ENCODE measurements around the gene COTL1.
"Not testable (repeated sequence)": the region's sequence is repeated elsewhere in the genome, so short reads cannot be mapped to it uniquely, and the experiment has no call there.

COTL1 gene

GRCh38 chr16:84620913-84621312 lies 3.0 kb upstream of the COTL1 start:
- not testable (repeated sequence) for H3K27me3 ChIP-seq (ENCODE audit: control insufficient read depth, insufficient read depth, low read length); H3K9me3 ChIP-seq (ENCODE audit: control insufficient read depth, insufficient read depth, low read length); H3K4me3 ChIP-seq (ENCODE audit: low read depth, low read length); H3K36me3 ChIP-seq (ENCODE audit: control insufficient read depth, insufficient read depth, low read length); H3K9ac ChIP-seq (ENCODE audit: low read depth, low read length)
- peaks cover 15% of the 10 kb centered on the region for H3K4me1 ChIP-seq (ENCODE audit: control insufficient read depth, insufficient read depth, low read length)

GRCh38 chr16:84618581-84619460 lies 943 bp upstream of the COTL1 start:
- H3K4me3 ChIP-seq (ENCODE audit: low read depth, low read length) = peak overlapping the region; percentile 3
- peaks cover 19% of the 10 kb centered on the region for H3K36me3 ChIP-seq (ENCODE audit: control insufficient read depth, insufficient read depth, low read length)
- H3K9me3 ChIP-seq (ENCODE audit: control insufficient read depth, insufficient read depth, low read length) = no peaks in the 10 kb centered on the region
- H3K4me1 ChIP-seq (ENCODE audit: control insufficient read depth, insufficient read depth, low read length) = peaks cover 22% of the 10 kb centered on the region
- no peak overlapping the region for H3K9ac ChIP-seq (ENCODE audit: low read depth, low read length)
- peaks cover 2% of the 10 kb centered on the region for H3K27me3 ChIP-seq (ENCODE audit: control insufficient read depth, insufficient read depth, low read length)

GRCh38 chr16:84617041-84617790 lies 662 bp downstream of the COTL1 start:
- H3K4me3 ChIP-seq (ENCODE audit: low read depth, low read length) = peak overlapping the region; percentile 85
- peaks cover 22% of the 10 kb centered on the region for H3K4me1 ChIP-seq (ENCODE audit: control insufficient read depth, insufficient read depth, low read length)
- peak overlapping the region; percentile 65 for H3K9ac ChIP-seq (ENCODE audit: low read depth, low read length)
- H3K36me3 ChIP-seq (ENCODE audit: control insufficient read depth, insufficient read depth, low read length) = peaks cover 20% of the 10 kb centered on the region
- peaks cover 2% of the 10 kb centered on the region for H3K27me3 ChIP-seq (ENCODE audit: control insufficient read depth, insufficient read depth, low read length)
- H3K9me3 ChIP-seq (ENCODE audit: control insufficient read depth, insufficient read depth, low read length) = no peaks in the 10 kb centered on the region

- Histone ChIP-seq H3K9me3 (ENCODE audit: control insufficient read depth, insufficient read depth, low read length) (no peaks in the 10 kb centered on the region), H3K27me3 (ENCODE audit: control insufficient read depth, insufficient read depth, low read length) (peaks cover 2% of the 10 kb centered on the region), H3K4me3 (ENCODE audit: low read depth, low read length) (peak overlapping the region; percentile 85), H3K9ac (ENCODE audit: low read depth, low read length) (no peak overlapping the region), H3K36me3 (ENCODE audit: control insufficient read depth, insufficient read depth, low read length) (peaks cover 20% of the 10 kb centered on the region), H3K4me1 (ENCODE audit: control insufficient read depth, insufficient read depth, low read length) (peaks cover 22% of the 10 kb centered on the region)
Observed at GRCh38 chr16:84616515-84616914, 1.4 kb downstream of the COTL1 start.

GRCh38 chr16:84614968-84615813 lies 2.7 kb downstream of the COTL1 start:
- Histone ChIP-seq H3K9me3 (ENCODE audit: control insufficient read depth, insufficient read depth, low read length) (no peaks in the 10 kb centered on the region), H3K9ac (ENCODE audit: low read depth, low read length) (no peak overlapping the region), H3K36me3 (ENCODE audit: control insufficient read depth, insufficient read depth, low read length) (peaks cover 20% of the 10 kb centered on the region), H3K4me3 (ENCODE audit: low read depth, low read length) (no peak overlapping the region), H3K27me3 (ENCODE audit: control insufficient read depth, insufficient read depth, low read length) (peaks cover 2% of the 10 kb centered on the region), H3K4me1 (ENCODE audit: control insufficient read depth, insufficient read depth, low read length) (peaks cover 22% of the 10 kb centered on the region)

- Histone ChIP-seq H3K9me3 (ENCODE audit: control insufficient read depth, insufficient read depth, low read length) (no peaks in the 10 kb centered on the region), H3K4me1 (ENCODE audit: control insufficient read depth, insufficient read depth, low read length) (peaks cover 21% of the 10 kb centered on the region), H3K4me3 (ENCODE audit: low read depth, low read length) (no peak overlapping the region), H3K36me3 (ENCODE audit: control insufficient read depth, insufficient read depth, low read length) (peaks cover 20% of the 10 kb centered on the region), H3K9ac (ENCODE audit: low read depth, low read length) (no peak overlapping the region), H3K27me3 (ENCODE audit: control insufficient read depth, insufficient read depth, low read length) (peaks cover 2% of the 10 kb centered on the region)
Observed at GRCh38 chr16:84614623-84614967, 3.3 kb downstream of the COTL1 start.

- peaks cover 24% of the 10 kb centered on the region for H3K36me3 ChIP-seq (ENCODE audit: control insufficient read depth, insufficient read depth, low read length)
- H3K9me3 ChIP-seq (ENCODE audit: control insufficient read depth, insufficient read depth, low read length) = no peaks in the 10 kb centered on the region
- H3K27me3 ChIP-seq (ENCODE audit: control insufficient read depth, insufficient read depth, low read length) = peaks cover 2% of the 10 kb centered on the region
- no peak overlapping the region for H3K4me3 ChIP-seq (ENCODE audit: low read depth, low read length)
- no peak overlapping the region for H3K9ac ChIP-seq (ENCODE audit: low read depth, low read length)
- peaks cover 16% of the 10 kb centered on the region for H3K4me1 ChIP-seq (ENCODE audit: control insufficient read depth, insufficient read depth, low read length)
Observed at GRCh38 chr16:84614073-84614459, 3.8 kb downstream of the COTL1 start.

GRCh38 chr16:84613408-84614072 lies 4.3 kb downstream of the COTL1 start:
- H3K4me1 ChIP-seq (ENCODE audit: control insufficient read depth, insufficient read depth, low read length) = peaks cover 13% of the 10 kb centered on the region
- peaks cover 25% of the 10 kb centered on the region for H3K36me3 ChIP-seq (ENCODE audit: control insufficient read depth, insufficient read depth, low read length)
- no peak overlapping the region for H3K9ac ChIP-seq (ENCODE audit: low read depth, low read length)
- no peak overlapping the region for H3K4me3 ChIP-seq (ENCODE audit: low read depth, low read length)
- no peaks in the 10 kb centered on the region for H3K9me3 ChIP-seq (ENCODE audit: control insufficient read depth, insufficient read depth, low read length)
- peaks cover 2% of the 10 kb centered on the region for H3K27me3 ChIP-seq (ENCODE audit: control insufficient read depth, insufficient read depth, low read length)

GRCh38 chr16:84612686-84613085 lies 5.2 kb downstream of the COTL1 start:
- Histone ChIP-seq H3K4me1 (ENCODE audit: control insufficient read depth, insufficient read depth, low read length) (peaks cover 13% of the 10 kb centered on the region), H3K27me3 (ENCODE audit: control insufficient read depth, insufficient read depth, low read length) (peaks cover 2% of the 10 kb centered on the region), H3K9me3 (ENCODE audit: control insufficient read depth, insufficient read depth, low read length) (no peaks in the 10 kb centered on the region), H3K9ac (ENCODE audit: low read depth, low read length) (no peak overlapping the region), H3K4me3 (ENCODE audit: low read depth, low read length) (no peak overlapping the region), H3K36me3 (ENCODE audit: control insufficient read depth, insufficient read depth, low read length) (peaks cover 25% of the 10 kb centered on the region)

- H3K4me3 ChIP-seq (ENCODE audit: low read depth, low read length) = no peak overlapping the region
- H3K36me3 ChIP-seq (ENCODE audit: control insufficient read depth, insufficient read depth, low read length) = peaks cover 26% of the 10 kb centered on the region
- no peaks in the 10 kb centered on the region for H3K9me3 ChIP-seq (ENCODE audit: control insufficient read depth, insufficient read depth, low read length)
- H3K4me1 ChIP-seq (ENCODE audit: control insufficient read depth, insufficient read depth, low read length) = peaks cover 8% of the 10 kb centered on the region
- no peaks in the 10 kb centered on the region for H3K27me3 ChIP-seq (ENCODE audit: control insufficient read depth, insufficient read depth, low read length)
- no peak overlapping the region for H3K9ac ChIP-seq (ENCODE audit: low read depth, low read length)
Observed at GRCh38 chr16:84611041-84611440, 6.8 kb downstream of the COTL1 start.

- H3K27me3 ChIP-seq (ENCODE audit: control insufficient read depth, insufficient read depth, low read length) = no peaks in the 10 kb centered on the region
- H3K9ac ChIP-seq (ENCODE audit: low read depth, low read length) = no peak overlapping the region
- peaks cover 3% of the 10 kb centered on the region for H3K4me1 ChIP-seq (ENCODE audit: control insufficient read depth, insufficient read depth, low read length)
- H3K9me3 ChIP-seq (ENCODE audit: control insufficient read depth, insufficient read depth, low read length) = no peaks in the 10 kb centered on the region
- no peak overlapping the region for H3K4me3 ChIP-seq (ENCODE audit: low read depth, low read length)
- H3K36me3 ChIP-seq (ENCODE audit: control insufficient read depth, insufficient read depth, low read length) = peaks cover 26% of the 10 kb centered on the region
Observed at GRCh38 chr16:84610376-84610775, 7.5 kb downstream of the COTL1 start.

All from iPS-15b (cell line).